Stimulated activated memory B cell treated with anti-CD40 and anti-IgM and Interleukin-4, amounts not matched to agents 10 μg/mL and 1 μg/mL and 100 μg/mL, for 72 hours (primary cell): Measurements from ENCODE around the gene KIAA0232.
A peak's percentile ranks its signal among the peaks of the same experiment; 100 is the strongest.
"Not testable (repeated sequence)": the region's sequence is repeated elsewhere in the genome, so short reads cannot be mapped to it uniquely, and the experiment has no call there.

ENCODE experiments used
- ATAC-seq: fragments of 150-1000 bp; cut with Tn5 transposase; 2 replicates; pipeline ENCODE4 v1.10.0; 2021
- H3K27ac Mint-ChIP-seq: one replicate; pipeline ENCODE4 v1.8.0; 2022; ENCODE audit warnings: mild to moderate bottlenecking, mixed read lengths
- H3K27me3 Mint-ChIP-seq: one replicate; pipeline ENCODE4 v1.8.0; 2022; ENCODE audit warnings: mixed read lengths
- H3K36me3 Mint-ChIP-seq: one replicate; pipeline ENCODE4 v1.8.0; 2022; ENCODE audit warnings: mixed read lengths
- H3K4me1 Mint-ChIP-seq: one replicate; pipeline ENCODE4 v1.8.0; 2022; ENCODE audit warnings: mixed read lengths
- H3K4me3 Mint-ChIP-seq: one replicate; pipeline ENCODE4 v1.8.0; 2022; ENCODE audit warnings: mild to moderate bottlenecking, moderate library complexity, mixed read lengths
- H3K9me3 Mint-ChIP-seq: one replicate; pipeline ENCODE4 v1.8.0; 2022; ENCODE audit warnings: mixed read lengths

The KIAA0232 gene

GRCh38 chr4:6826781-6827508 is 44.4 kb downstream of the KIAA0232 start:
- Mint-ChIP-seq H3K27me3 (no peaks in the 10 kb centered on the region), H3K36me3 (peaks cover 45% of the 10 kb centered on the region), H3K9me3 (no peaks in the 10 kb centered on the region), H3K4me1 (no peaks in the 10 kb centered on the region), H3K27ac (no peak overlapping the region), H3K4me3 (no peak overlapping the region)
- no peak for ATAC-seq

- H3K9me3 Mint-ChIP-seq: no peaks in the 10 kb centered on the region
- no peak overlapping the region for H3K27ac Mint-ChIP-seq
Observed at GRCh38 chr4:6829086-6829485, 46.6 kb downstream of the KIAA0232 start.

GRCh38 chr4:6834867-6835266 is 52.3 kb downstream of the KIAA0232 start:
- H3K9me3 Mint-ChIP-seq: peaks cover 3% of the 10 kb centered on the region
- H3K4me1 Mint-ChIP-seq: no peaks in the 10 kb centered on the region
- H3K27me3 Mint-ChIP-seq: no peaks in the 10 kb centered on the region
- H3K27ac Mint-ChIP-seq: no peak overlapping the region
- no peak for ATAC-seq
- H3K36me3 Mint-ChIP-seq: peaks cover 37% of the 10 kb centered on the region
- H3K4me3 Mint-ChIP-seq: no peak overlapping the region

More at GRCh38 chr4:6829086-6829485, 46.6 kb downstream of the KIAA0232 start:
- ATAC-seq: no peak
- Mint-ChIP-seq H3K4me3 (no peak overlapping the region), H3K27me3 (no peaks in the 10 kb centered on the region), H3K36me3 (peaks cover 55% of the 10 kb centered on the region), H3K4me1 (no peaks in the 10 kb centered on the region)

GRCh38 chr4:6835616-6836015 is 53.1 kb downstream of the KIAA0232 start:
- not testable (repeated sequence) for H3K27ac Mint-ChIP-seq

GRCh38 chr4:6837106-6837505 is 54.6 kb downstream of the KIAA0232 start:
- not testable (repeated sequence) for H3K4me3 Mint-ChIP-seq, H3K4me1 Mint-ChIP-seq, H3K27me3 Mint-ChIP-seq, ATAC-seq, H3K27ac Mint-ChIP-seq, H3K9me3 Mint-ChIP-seq
- peaks cover 37% of the 10 kb centered on the region for H3K36me3 Mint-ChIP-seq

More at GRCh38 chr4:6835616-6836015, 53.1 kb downstream of the KIAA0232 start:
- not testable (repeated sequence) for H3K4me3 Mint-ChIP-seq, H3K4me1 Mint-ChIP-seq, H3K9me3 Mint-ChIP-seq, H3K27me3 Mint-ChIP-seq, ATAC-seq
- H3K36me3 Mint-ChIP-seq: peaks cover 37% of the 10 kb centered on the region

GRCh38 chr4:6839579-6839978 is 57.1 kb downstream of the KIAA0232 start:
- no peak overlapping the region for H3K27ac Mint-ChIP-seq
- no peak for ATAC-seq
- peaks cover 48% of the 10 kb centered on the region for H3K36me3 Mint-ChIP-seq
- H3K4me3 Mint-ChIP-seq: no peak overlapping the region
- no peaks in the 10 kb centered on the region for H3K27me3 Mint-ChIP-seq
- no peaks in the 10 kb centered on the region for H3K4me1 Mint-ChIP-seq
- H3K9me3 Mint-ChIP-seq: peaks cover 3% of the 10 kb centered on the region

- no peaks in the 10 kb centered on the region for H3K27me3 Mint-ChIP-seq
- peaks cover 3% of the 10 kb centered on the region for H3K9me3 Mint-ChIP-seq
- H3K4me3 Mint-ChIP-seq: no peak overlapping the region
- no peak for ATAC-seq
- no peaks in the 10 kb centered on the region for H3K4me1 Mint-ChIP-seq
- no peak overlapping the region for H3K27ac Mint-ChIP-seq
- H3K36me3 Mint-ChIP-seq: peaks cover 48% of the 10 kb centered on the region
Observed at GRCh38 chr4:6840062-6840976, 57.8 kb downstream of the KIAA0232 start.

GRCh38 chr4:6845027-6845426 is 62.5 kb downstream of the KIAA0232 start:
- H3K27ac Mint-ChIP-seq: no peak overlapping the region
- H3K4me3 Mint-ChIP-seq: no peak overlapping the region
- H3K9me3 Mint-ChIP-seq: no peaks in the 10 kb centered on the region
- H3K36me3 Mint-ChIP-seq: peaks cover 54% of the 10 kb centered on the region
- H3K4me1 Mint-ChIP-seq: no peaks in the 10 kb centered on the region
- no peak for ATAC-seq
- no peaks in the 10 kb centered on the region for H3K27me3 Mint-ChIP-seq

GRCh38 chr4:6845574-6845973 is 63.0 kb downstream of the KIAA0232 start:
- H3K27ac Mint-ChIP-seq: no peak overlapping the region
- no peaks in the 10 kb centered on the region for H3K4me1 Mint-ChIP-seq
- no peak overlapping the region for H3K4me3 Mint-ChIP-seq
- peaks cover 60% of the 10 kb centered on the region for H3K36me3 Mint-ChIP-seq
- ATAC-seq: no peak
- no peaks in the 10 kb centered on the region for H3K27me3 Mint-ChIP-seq
- H3K9me3 Mint-ChIP-seq: no peaks in the 10 kb centered on the region

GRCh38 chr4:6847178-6847577 is 64.7 kb downstream of the KIAA0232 start:
- ATAC-seq: no peak
- no peak overlapping the region for H3K4me3 Mint-ChIP-seq
- no peaks in the 10 kb centered on the region for H3K4me1 Mint-ChIP-seq
- H3K36me3 Mint-ChIP-seq: peaks cover 64% of the 10 kb centered on the region
- no peak overlapping the region for H3K27ac Mint-ChIP-seq
- H3K27me3 Mint-ChIP-seq: no peaks in the 10 kb centered on the region
- H3K9me3 Mint-ChIP-seq: no peaks in the 10 kb centered on the region

GRCh38 chr4:6848717-6849305 is 66.3 kb downstream of the KIAA0232 start:
- Mint-ChIP-seq H3K4me1 (peaks cover 13% of the 10 kb centered on the region), H3K4me3 (no peak overlapping the region), H3K36me3 (peaks cover 64% of the 10 kb centered on the region), H3K9me3 (peaks cover 2% of the 10 kb centered on the region), H3K27me3 (no peaks in the 10 kb centered on the region), H3K27ac (no peak overlapping the region)
- no peak for ATAC-seq

GRCh38 chr4:6849691-6850090 is 67.2 kb downstream of the KIAA0232 start:
- no peak for ATAC-seq
- H3K4me3 Mint-ChIP-seq: no peak overlapping the region
- no peak overlapping the region for H3K27ac Mint-ChIP-seq
- peaks cover 2% of the 10 kb centered on the region for H3K9me3 Mint-ChIP-seq
- peaks cover 20% of the 10 kb centered on the region for H3K4me1 Mint-ChIP-seq
- H3K36me3 Mint-ChIP-seq: peaks cover 55% of the 10 kb centered on the region
- no peaks in the 10 kb centered on the region for H3K27me3 Mint-ChIP-seq

GRCh38 chr4:6851431-6851830 is 68.9 kb downstream of the KIAA0232 start:
- Mint-ChIP-seq H3K36me3 (peaks cover 45% of the 10 kb centered on the region), H3K27ac (no peak overlapping the region), H3K9me3 (peaks cover 2% of the 10 kb centered on the region), H3K4me1 (peaks cover 30% of the 10 kb centered on the region), H3K27me3 (no peaks in the 10 kb centered on the region), H3K4me3 (no peak overlapping the region)
- no peak for ATAC-seq

- H3K4me3 Mint-ChIP-seq: no peak overlapping the region
- no peaks in the 10 kb centered on the region for H3K27me3 Mint-ChIP-seq
- ATAC-seq: no peak
- peaks cover 31% of the 10 kb centered on the region for H3K4me1 Mint-ChIP-seq
- no peak overlapping the region for H3K27ac Mint-ChIP-seq
- H3K9me3 Mint-ChIP-seq: peaks cover 2% of the 10 kb centered on the region
- peaks cover 45% of the 10 kb centered on the region for H3K36me3 Mint-ChIP-seq
Observed at GRCh38 chr4:6851962-6852361, 69.4 kb downstream of the KIAA0232 start.

GRCh38 chr4:6852582-6852981 is 70.1 kb downstream of the KIAA0232 start:
- no peaks in the 10 kb centered on the region for H3K27me3 Mint-ChIP-seq
- H3K4me1 Mint-ChIP-seq: peaks cover 31% of the 10 kb centered on the region
- peak overlapping the region; percentile 53 for H3K27ac Mint-ChIP-seq
- ATAC-seq: no peak
- H3K4me3 Mint-ChIP-seq: no peak overlapping the region
- H3K9me3 Mint-ChIP-seq: peaks cover 2% of the 10 kb centered on the region
- peaks cover 45% of the 10 kb centered on the region for H3K36me3 Mint-ChIP-seq
